HG02938 (cell line): ENCODE data around the gene DES.

Experiments
- ATAC-seq: cut with Tn5 transposase; IDR thresholded peaks from one replicate; pipeline ENCODE4 v1.9.1; 2021; ENCODE audit warnings: mild to moderate bottlenecking, moderate library complexity; ENCODE audit not compliant: unreplicated experiment

The DES gene

GRCh38 chr2:219470429-219470828 lies 52.3 kb downstream of the DES start:
- no peak for ATAC-seq

DNA sequence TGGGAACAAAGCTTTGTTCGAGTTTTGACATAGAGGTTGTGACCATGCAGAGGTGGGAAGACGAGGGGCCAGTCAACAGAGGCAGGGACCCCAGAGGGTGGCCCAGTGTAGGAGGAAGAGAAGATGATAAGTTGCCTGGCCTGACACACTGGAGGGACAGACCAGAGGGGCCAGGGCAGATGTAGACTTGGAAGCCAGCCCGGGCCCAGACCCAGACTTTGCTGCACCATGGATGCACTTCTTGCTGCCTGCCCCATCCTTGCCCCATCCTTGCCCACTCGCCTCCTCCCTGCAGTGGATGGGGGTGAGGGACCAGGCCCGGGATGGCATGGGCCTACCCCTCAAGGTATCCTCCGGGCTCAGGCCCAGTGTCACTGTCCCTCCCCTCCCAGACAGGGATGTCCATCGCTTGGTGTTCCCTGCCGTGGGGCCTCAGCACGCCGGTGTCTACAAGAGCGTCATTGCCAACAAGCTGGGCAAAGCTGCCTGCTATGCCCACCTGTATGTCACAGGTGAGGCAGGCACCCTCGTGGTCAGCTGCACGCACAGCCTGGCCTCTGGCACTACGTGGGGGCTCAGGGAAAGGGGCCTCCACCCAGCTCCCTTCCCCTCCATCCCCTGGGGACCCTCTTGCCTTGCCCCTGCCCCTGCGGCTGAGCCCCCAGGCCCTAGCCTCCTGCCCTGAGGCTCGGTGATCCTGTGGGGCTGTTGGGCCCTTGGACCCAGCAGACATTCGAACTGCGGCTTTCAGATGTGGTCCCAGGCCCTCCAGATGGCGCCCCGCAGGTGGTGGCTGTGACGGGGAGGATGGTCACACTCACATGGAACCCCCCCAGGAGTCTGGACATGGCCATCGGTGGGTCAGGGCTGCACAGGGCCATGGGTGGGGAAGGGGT lies 53.5 kb downstream of the DES start:
- ATAC-seq, result no peak

GRCh38 chr2:219472629-219473187 lies 54.5 kb downstream of the DES start:
- ATAC-seq, result no peak

GRCh38 chr2:219473511-219473910 lies 55.3 kb downstream of the DES start:
- ATAC-seq, result no peak

DNA sequence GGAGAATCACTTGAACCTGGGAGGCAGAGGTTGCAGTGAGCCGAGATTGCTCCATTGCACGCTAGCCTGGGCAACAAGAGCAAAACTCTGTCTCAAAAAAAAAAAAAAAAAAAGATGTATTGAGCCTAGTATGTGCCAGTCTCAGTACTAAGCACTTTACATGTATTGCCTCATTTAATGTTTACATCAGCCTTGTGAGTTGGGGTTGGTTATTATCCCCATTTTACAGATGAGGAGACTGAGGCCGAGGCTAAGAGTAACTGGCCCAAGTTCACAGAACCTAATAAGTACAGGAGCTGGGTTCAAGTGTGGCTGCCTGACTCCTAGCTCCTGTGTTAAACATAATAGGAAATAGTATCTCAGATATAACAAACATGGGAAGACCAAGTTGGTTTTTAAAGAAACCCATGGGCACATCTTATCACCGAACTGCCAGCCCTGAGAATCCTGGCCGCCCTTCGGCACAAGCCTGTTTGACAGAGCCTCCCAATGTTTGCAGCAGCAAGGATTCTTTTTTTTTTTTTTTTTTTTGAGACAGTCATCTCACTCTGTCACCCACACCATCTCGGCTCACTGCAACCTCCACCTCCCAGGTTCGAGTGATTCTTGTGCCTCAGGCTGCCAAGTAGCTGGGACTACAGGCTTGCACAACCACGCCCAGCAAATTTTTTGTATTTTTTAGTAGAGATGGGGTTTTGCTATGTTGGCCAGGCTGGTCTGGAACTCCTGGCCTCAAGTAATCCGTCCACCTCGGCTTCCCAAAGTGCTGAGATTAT lies 56.3 kb downstream of the DES start:
- no peak for ATAC-seq

GRCh38 chr2:219475278-219475677 lies 57.1 kb downstream of the DES start:
- no peak for ATAC-seq

- ATAC-seq, result no peak
These were observed 57.8 kb downstream of the DES start for GRCh38 chr2:219475697-219476651.
